SK-N-SH (cell line): ENCODE results near the gene CDH22. TPM values are rescaled to one million over a fixed set of nuclear protein-coding genes. Genes with fewer than 3 reads are reported as not detected.

Source experiments
- CTCF ChIA-PET: fragments of 300-600, 350-600 bp; formaldehyde crosslinking; extraction: SDS; loops from one replicate; lab custom pipeline; 2021; lab: Yijun Ruan, JAX
- POLR2A ChIA-PET: fragments of 350-600 bp; sonication (Branson Sonifier 250); formaldehyde crosslinking; extraction: SDS; loops from one replicate; lab custom pipeline; 2020; ENCODE audit warnings: antibody characterized with exemption, inconsistent platforms; lab: Yijun Ruan, JAX
- DNase-seq: peaks from one replicate; pipeline ENCODE4 v3.0.0; 2012
- H2AFZ ChIP-seq: fragments of 200-600 bp; sonication (generic); 2 replicates; pipeline ENCODE4 v1.8.1; 2016; ENCODE audit warnings: antibody characterized with exemption, mild to moderate bottlenecking, low read depth
- H3F3A ChIP-seq: fragments of 200-600 bp; sonication (generic); replicated peaks from 2 replicates; pipeline ENCODE3; 2016; ENCODE audit warnings: antibody characterized with exemption, mild to moderate bottlenecking; ENCODE audit not compliant: insufficient read depth
- H3K27ac ChIP-seq, 2 experiments: fragments of 200-500 bp in 1 of 2; fragments of 200-600 bp in 1 of 2; sonication (Bioruptor generic) in 1 of 2; sonication (generic), shearing (Covaris generic) in 1 of 2; 2 replicates each; pipeline versions ENCODE4 v1.5.1 to v1.6.1; 2014 to 2016; ENCODE audit warnings: low read depth in 2 of 2, inconsistent platforms in 1 of 2, low read length in 1 of 2, mild to moderate bottlenecking in 1 of 2, mixed read lengths in 1 of 2
- H3K27me3 ChIP-seq: fragments of 200-600 bp; sonication (generic), shearing (Covaris generic); 2 replicates; pipeline ENCODE4 v1.6.1; 2016; ENCODE audit warnings: mixed run types; ENCODE audit not compliant: insufficient read depth
- H3K36me3 ChIP-seq, 2 experiments: fragments of 200-500 bp in 1 of 2; fragments of 200-600 bp in 1 of 2; sonication (Bioruptor generic) in 1 of 2; sonication (generic) in 1 of 2; replicated peaks in 1 of 2; 2 replicates each; pipeline versions ENCODE3 to v1.5.1; 2014 to 2016; ENCODE audit warnings: low read length in 1 of 2, mild to moderate bottlenecking in 1 of 2; ENCODE audit not compliant: insufficient read depth in 2 of 2, control insufficient read depth in 1 of 2
- H3K4me1 ChIP-seq, 2 experiments: fragments of 200-500 bp in 1 of 2; fragments of 200-600 bp in 1 of 2; sonication (Bioruptor generic) in 1 of 2; sonication (generic), shearing (Covaris generic) in 1 of 2; 2 replicates each; pipeline versions ENCODE4 v1.5.1 to v1.6.1; 2014 to 2016; ENCODE audit warnings: low read depth in 1 of 2, low read length in 1 of 2, mixed run types in 1 of 2; ENCODE audit not compliant: insufficient read depth in 2 of 2, control insufficient read depth in 1 of 2
- H3K4me2 ChIP-seq: fragments of 200-600 bp; sonication (generic), shearing (Covaris generic); 2 replicates; pipeline ENCODE4 v1.6.1; 2017; ENCODE audit warnings: mixed run types
- H3K4me3 ChIP-seq, 2 experiments: fragments of 200-500 bp in 1 of 2; fragments of 200-600 bp in 1 of 2; sonication (Bioruptor generic) in 1 of 2; sonication (generic), shearing (Covaris generic) in 1 of 2; 2 replicates each; pipeline versions ENCODE4 v1.5.1 to v1.8.1; 2014 to 2016; ENCODE audit warnings: low read depth in 2 of 2, inconsistent platforms in 1 of 2, low read length in 1 of 2, mild to moderate bottlenecking in 1 of 2, mixed read lengths in 1 of 2, moderate library complexity in 1 of 2
- H3K79me2 ChIP-seq: fragments of 200-600 bp; sonication (generic); 2 replicates; pipeline ENCODE4 v1.8.1; 2017; ENCODE audit warnings: mild to moderate bottlenecking; ENCODE audit not compliant: insufficient read depth
- H3K9ac ChIP-seq: fragments of 200-600 bp; sonication (generic); 2 replicates; pipeline ENCODE4 v1.6.1; 2017; ENCODE audit warnings: mixed run types
- H3K9me2 ChIP-seq: fragments of 200-600 bp; sonication (generic); 2 replicates; pipeline ENCODE4 v1.6.1; 2017; ENCODE audit warnings: mixed run types
- H3K9me3 ChIP-seq: fragments of 200-600 bp; sonication (generic); 2 replicates; pipeline ENCODE4 v1.6.1; 2017; ENCODE audit warnings: mixed run types, mild to moderate bottlenecking, moderate library complexity
- H4K20me1 ChIP-seq: fragments of 200-600 bp; sonication (generic); 2 replicates; pipeline ENCODE4 v1.6.1; 2017; ENCODE audit warnings: mild to moderate bottlenecking, mixed run types; ENCODE audit not compliant: insufficient read depth
- CHD2 ChIP-seq: fragments of 150-350 bp; IDR thresholded peaks from 2 replicates; pipeline ENCODE4 v1.6.1; 2018; ENCODE audit warnings: low read length; ENCODE audit not compliant: partially characterized antibody
- CTCF ChIP-seq: fragments of 200-600 bp; sonication (generic); IDR thresholded peaks from 2 replicates; pipeline ENCODE4 v1.6.1; 2017; ENCODE audit warnings: antibody characterized with exemption, mild to moderate bottlenecking, moderate library complexity
- ELF1 ChIP-seq: IDR thresholded peaks from 2 replicates; pipeline ENCODE4 v1.4.0; 2012
- EZH2phosphoT487 ChIP-seq: fragments of 200-600 bp; sonication (generic); IDR thresholded peaks from 2 replicates; pipeline ENCODE4 v1.6.1; 2017; ENCODE audit warnings: low read depth, mixed run types, mild to moderate bottlenecking, antibody characterized with exemption, moderate library complexity, borderline replicate concordance
- FOSL2 ChIP-seq: IDR thresholded peaks from 2 replicates; pipeline ENCODE4 v1.4.0; 2012; ENCODE audit warnings: low read depth, mild to moderate bottlenecking, moderate library complexity, borderline replicate concordance
- FOXM1 ChIP-seq: IDR thresholded peaks from 2 replicates; pipeline ENCODE4 v1.4.0; 2012; ENCODE audit warnings: low read depth, mild to moderate bottlenecking
- GATA2 ChIP-seq: sonication (generic); formaldehyde crosslinking; IDR thresholded peaks from 2 replicates; pipeline ENCODE4 v1.5.0; 2020; ENCODE audit warnings: mild to moderate bottlenecking, missing genetic modification reagents
- IRF3 ChIP-seq: fragments of 150-350 bp; IDR thresholded peaks from 2 replicates; pipeline ENCODE4 v1.6.1; 2016; ENCODE audit warnings: mild to moderate bottlenecking, low read depth, low read length
- MAX ChIP-seq: IDR thresholded peaks from 2 replicates; pipeline ENCODE4 v1.4.0; 2012; ENCODE audit warnings: low read depth
- MEF2A ChIP-seq: IDR thresholded peaks from 2 replicates; pipeline ENCODE4 v1.4.0; 2012; ENCODE audit warnings: low read depth, borderline replicate concordance
- MXI1 ChIP-seq: IDR thresholded peaks from 2 replicates; pipeline ENCODE4 v1.6.1; 2012; ENCODE audit warnings: mild to moderate bottlenecking, low read depth, low read length, improper control_type of control experiment
- NFIC ChIP-seq: IDR thresholded peaks from 2 replicates; pipeline ENCODE4 v1.4.0; 2012; ENCODE audit warnings: borderline replicate concordance
- NRF1 ChIP-seq: IDR thresholded peaks from 2 replicates; pipeline ENCODE4 v1.6.1; 2012; ENCODE audit warnings: low read depth, mild to moderate bottlenecking, low read length
- PBX3 ChIP-seq: IDR thresholded peaks from 2 replicates; pipeline ENCODE4; 2012
- POLR2AphosphoS5 ChIP-seq: IDR thresholded peaks from 2 replicates; pipeline ENCODE4 v1.6.1; 2012; ENCODE audit warnings: low read depth, low read length
- RCOR1 ChIP-seq: fragments of 150-350 bp; IDR thresholded peaks from 2 replicates; pipeline ENCODE4 v1.6.1; 2017; ENCODE audit warnings: antibody characterized with exemption, low read length
- RFX5 ChIP-seq: IDR thresholded peaks from 2 replicates; pipeline ENCODE4 v1.6.1; 2012; ENCODE audit warnings: mild to moderate bottlenecking, improper control_type of control experiment, low read length
- TAF1 ChIP-seq: IDR thresholded peaks from 2 replicates; pipeline ENCODE4 v1.6.1; 2012; ENCODE audit warnings: low read depth, mild to moderate bottlenecking, low read length, moderate library complexity, borderline replicate concordance
- TCF12 ChIP-seq: IDR thresholded peaks from 2 replicates; pipeline ENCODE4 v1.4.0; 2012
- TEAD4 ChIP-seq: IDR thresholded peaks from 2 replicates; pipeline ENCODE4 v1.4.0; 2012; ENCODE audit warnings: mild to moderate bottlenecking, borderline replicate concordance; ENCODE audit not compliant: insufficient read depth
- YY1 ChIP-seq: IDR thresholded peaks from 2 replicates; pipeline ENCODE4 v1.4.0; 2012; ENCODE audit warnings: low read depth, mild to moderate bottlenecking
- WGBS: methylation state at CpG from one replicate; pipeline ENCODE4 v1.1.6; 2017; ENCODE audit warnings: low lambda C conversion rate; 5-methylcytosine and 5-hydroxymethylcytosine counted together
- polyA plus RNA-seq, 3 experiments: library from polyadenylated mRNA; depleted of rRNA; stranded (reverse); fragments of >200 nt; gene quantifications; 2 replicates each; pipeline ENCODE4 v1.2.3, GENCODE V29; 2012
- TF ChIP-seq, protein P1 (sequence below): IDR thresholded peaks from 2 replicates; pipeline ENCODE4 v1.4.0; 2012; ENCODE audit warnings: low read depth, borderline replicate concordance

The CDH22 gene
- polyA plus RNA-seq, 1 of the 3 experiments (the other 2 are of a cell fraction), result not detected

DNA sequence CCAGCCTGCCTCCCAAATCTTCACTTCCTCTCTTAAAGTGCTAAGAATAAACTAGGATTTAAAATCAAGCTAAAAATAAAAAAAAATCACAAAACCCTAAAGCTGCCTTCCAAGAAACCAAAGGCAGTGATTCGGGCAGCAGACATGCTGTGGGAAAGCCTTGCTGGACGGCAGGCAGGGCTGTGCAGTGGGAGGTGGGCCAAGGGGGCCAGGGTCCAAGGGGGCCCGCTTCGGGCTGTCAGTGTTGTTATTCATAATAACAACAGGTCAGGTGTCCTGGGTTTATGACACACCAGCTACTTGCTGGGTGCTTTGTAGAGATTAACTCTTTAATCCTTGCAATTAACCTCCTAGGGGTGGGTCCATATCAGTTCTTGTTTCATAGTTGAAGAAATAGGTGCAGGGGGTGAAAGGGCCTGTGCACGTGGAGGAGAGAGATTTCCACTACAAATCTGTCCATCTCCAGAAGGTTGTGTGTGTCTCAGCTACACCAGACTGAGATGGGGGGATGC, 149.8 kb downstream of the CDH22 start:
- peaks cover 0 to 41% of the 10 kb centered on the region in 2 experiments; a peak in 2 of 4 replicates for H3K4me1 ChIP-seq
- TF ChIP-seq EZH2phosphoT487 (no peak), CTCF (no peak), GATA2 (CRISPR knock-in tag) (no peak), TEAD4 (no peak), TAF1 (no peak), CHD2 (no peak), NRF1 (no peak), YY1 (no peak), PBX3 (no peak), TCF12 (no peak), MXI1 (no peak), RCOR1 (no peak), IRF3 (no peak)
- H3K27me3 ChIP-seq, result peaks cover 16% of the 10 kb centered on the region; the same call in 1 of the 2 replicates
- no peaks in the 10 kb centered on the region for H3K79me2 ChIP-seq
- ChIA-PET CTCF (interaction anchor here (0.8 to 6.1 kb wide), 9 partner anchors 8 to 190 kb away, joined by 3 to 46 read pairs (median 4); no protein-coding TSS in a partner anchor), POLR2A (no interaction called here)
- 19% methylated on average over 3 of the region's 5 CpGs for WGBS
- H3F3A ChIP-seq, result no peaks in the 10 kb centered on the region
- H3K9me2 ChIP-seq, result no peaks in the 10 kb centered on the region
- no peaks in the 10 kb centered on the region for H3K9me3 ChIP-seq
- no peak overlapping the region for H3K4me3 ChIP-seq
- no peak overlapping the region for H3K9ac ChIP-seq
- no peak for DNase-seq
- no peak overlapping the region; a peak in 1 of 4 replicates for H3K27ac ChIP-seq
- no peaks in the 10 kb centered on the region for H4K20me1 ChIP-seq
- H3K36me3 ChIP-seq, result no peaks in the 10 kb centered on the region
- no peak overlapping the region for H3K4me2 ChIP-seq
- no peak overlapping the region for H2AFZ ChIP-seq

- WGBS, result 19% methylated on average over 7 of the region's 7 CpGs
- no peak overlapping the region for H3K4me2 ChIP-seq
- peak overlapping the region in 1 of 2 experiments; percentile 72; a peak in 2 of 4 replicates for H3K27ac ChIP-seq
- no peak overlapping the region for H3K9ac ChIP-seq
- no peaks in the 10 kb centered on the region for H3K9me3 ChIP-seq
- ChIA-PET CTCF (interaction anchor here (1.0 to 6.1 kb wide), 10 partner anchors 8 to 192 kb away, joined by 3 to 46 read pairs (median 4); no protein-coding TSS in a partner anchor), POLR2A (interaction anchor here (0.9 to 1.0 kb wide), 2 partner anchors 19 to 27 kb away, joined by 3 read pairs; no protein-coding TSS in a partner anchor)
- no peaks in the 10 kb centered on the region for H3K9me2 ChIP-seq
- no peaks in the 10 kb centered on the region for H3K79me2 ChIP-seq
- peaks cover 0 to 41% of the 10 kb centered on the region in 2 experiments; a peak in 2 of 4 replicates for H3K4me1 ChIP-seq
- no peak for TF ChIP-seq FOXM1
- no peak for TF ChIP-seq RFX5
- TF ChIP-seq POLR2AphosphoS5, result no peak
- no peak for TF ChIP-seq ELF1
- TF ChIP-seq, protein P1, sequence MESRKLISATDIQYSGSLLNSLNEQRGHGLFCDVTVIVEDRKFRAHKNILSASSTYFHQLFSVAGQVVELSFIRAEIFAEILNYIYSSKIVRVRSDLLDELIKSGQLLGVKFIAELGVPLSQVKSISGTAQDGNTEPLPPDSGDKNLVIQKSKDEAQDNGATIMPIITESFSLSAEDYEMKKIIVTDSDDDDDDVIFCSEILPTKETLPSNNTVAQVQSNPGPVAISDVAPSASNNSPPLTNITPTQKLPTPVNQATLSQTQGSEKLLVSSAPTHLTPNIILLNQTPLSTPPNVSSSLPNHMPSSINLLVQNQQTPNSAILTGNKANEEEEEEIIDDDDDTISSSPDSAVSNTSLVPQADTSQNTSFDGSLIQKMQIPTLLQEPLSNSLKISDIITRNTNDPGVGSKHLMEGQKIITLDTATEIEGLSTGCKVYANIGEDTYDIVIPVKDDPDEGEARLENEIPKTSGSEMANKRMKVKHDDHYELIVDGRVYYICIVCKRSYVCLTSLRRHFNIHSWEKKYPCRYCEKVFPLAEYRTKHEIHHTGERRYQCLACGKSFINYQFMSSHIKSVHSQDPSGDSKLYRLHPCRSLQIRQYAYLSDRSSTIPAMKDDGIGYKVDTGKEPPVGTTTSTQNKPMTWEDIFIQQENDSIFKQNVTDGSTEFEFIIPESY, result no peak
- no peak for TF ChIP-seq RCOR1
- TF ChIP-seq TEAD4, result no peak
- no peak for TF ChIP-seq TAF1
- no peak for TF ChIP-seq YY1
- no peak for TF ChIP-seq CHD2
- no peak for TF ChIP-seq MAX
- no peak for TF ChIP-seq MXI1
- TF ChIP-seq FOSL2, result no peak
- no peak for TF ChIP-seq TCF12
- no peak for TF ChIP-seq MEF2A
- no peak for TF ChIP-seq NFIC
- no peak overlapping the region for H3K4me3 ChIP-seq
- H3K27me3 ChIP-seq, result peaks cover 16% of the 10 kb centered on the region; the same call in 1 of the 2 replicates
- no peaks in the 10 kb centered on the region for H3K36me3 ChIP-seq
- peak; percentile 64 for DNase-seq
- no peaks in the 10 kb centered on the region for H3F3A ChIP-seq
- H2AFZ ChIP-seq, result no peak overlapping the region
- H4K20me1 ChIP-seq, result no peaks in the 10 kb centered on the region
Observed at GRCh38 chr20:46157625-46158024, 150.7 kb downstream of the CDH22 start.
